MCF 10A (cell line): ENCODE measurements around the gene POLR2C. TPM values are rescaled to one million over a fixed set of nuclear protein-coding genes. Genes with fewer than 3 reads are reported as not detected.

Experiments used
- BruUV-seq: library from RNA; stranded (reverse); fragments of 400-500 nt; replicated peaks from 2 replicates; lab custom pipeline; 2021; lab: Mats Ljungman, UMichigan
- CTCF ChIA-PET: fragments of 300-600 bp; sonication (Branson Sonifier 250); formaldehyde crosslinking; extraction: SDS; loops from one replicate; lab custom pipeline; 2021; ENCODE audit warnings: antibody characterized with exemption, inconsistent platforms; lab: Yijun Ruan, JAX
- POLR2A ChIA-PET: fragments of 300-600, 350-650 bp; sonication (Branson Sonifier 250); formaldehyde crosslinking; extraction: SDS; loops from one replicate; lab custom pipeline; 2020; ENCODE audit warnings: antibody characterized with exemption, inconsistent platforms; lab: Yijun Ruan, JAX
- DNase-seq: peaks from one replicate; pipeline ENCODE4 v3.0.0-alpha.2; 2018; ENCODE audit not compliant: unreplicated experiment
- H3K27ac Mint-ChIP-seq: one replicate; pipeline ENCODE4 v1.8.0; 2022; ENCODE audit warnings: mild to moderate bottlenecking, low read depth, mixed read lengths; ENCODE audit not compliant: unreplicated experiment
- H3K27me3 Mint-ChIP-seq: one replicate; pipeline ENCODE4 v1.8.0; 2022; ENCODE audit warnings: mixed read lengths; ENCODE audit not compliant: insufficient read depth, unreplicated experiment
- H3K36me3 Mint-ChIP-seq: one replicate; pipeline ENCODE4 v1.8.0; 2022; ENCODE audit warnings: mild to moderate bottlenecking, moderate library complexity, mixed read lengths; ENCODE audit not compliant: insufficient read depth, unreplicated experiment
- H3K4me1 Mint-ChIP-seq: one replicate; pipeline ENCODE4 v1.8.0; 2022; ENCODE audit warnings: mixed read lengths; ENCODE audit not compliant: insufficient read depth, unreplicated experiment
- H3K4me3 Mint-ChIP-seq: one replicate; pipeline ENCODE4 v1.8.0; 2022; ENCODE audit warnings: mild to moderate bottlenecking, moderate library complexity, mixed read lengths; ENCODE audit not compliant: unreplicated experiment
- H3K9me3 Mint-ChIP-seq: one replicate; pipeline ENCODE4 v1.8.0; 2022; ENCODE audit warnings: mixed read lengths; ENCODE audit not compliant: unreplicated experiment
- intact Hi-C: fragments of 100-400 bp; cut with micrococcal nuclease; formaldehyde crosslinking; loops from 2 replicates; pipeline ENCODE4 v1.14.1; 2022
- total RNA-seq: library from RNA; stranded (reverse); gene quantifications from 2 replicates; pipeline ENCODE4 v1.2.3, GENCODE V29; 2022
- TF ChIP-seq, protein P1 (sequence below): fragments of 200-600 bp; IDR thresholded peaks from one replicate; pipeline ENCODE4 v1.8.0; 2022; ENCODE audit warnings: antibody characterized with exemption, mild to moderate bottlenecking; ENCODE audit not compliant: unreplicated experiment

Gene POLR2C
- total RNA-seq, 1 experiment from 2014 or later, result 44.8 TPM

DNA sequence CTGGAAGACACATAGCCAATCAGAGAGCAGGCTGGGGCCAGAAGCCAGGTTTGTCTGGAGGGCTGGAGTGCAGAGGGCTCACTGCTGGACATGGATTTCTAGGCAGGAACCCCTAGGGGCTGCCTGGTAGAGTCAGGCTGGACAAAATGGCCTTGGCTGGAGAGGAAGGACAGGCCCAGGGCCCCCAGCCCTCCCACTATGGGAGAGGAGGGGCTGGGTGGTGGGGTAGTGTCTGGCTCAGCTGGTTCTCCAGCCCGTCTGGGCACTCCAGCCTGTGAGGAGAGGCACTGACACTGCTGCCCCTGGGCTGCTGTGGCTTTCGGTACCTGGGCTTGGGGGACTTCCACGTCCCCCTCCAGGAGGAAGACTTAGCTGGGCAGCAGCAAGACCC lies 45.6 kb downstream of the POLR2C start:
- intact Hi-C loops, result no loop called here
- Mint-ChIP-seq H3K4me3 (no peak overlapping the region), H3K36me3 (peaks cover 5% of the 10 kb centered on the region), H3K27me3 (peaks cover 16% of the 10 kb centered on the region), H3K9me3 (no peaks in the 10 kb centered on the region), H3K4me1 (no peaks in the 10 kb centered on the region), H3K27ac (no peak overlapping the region)
- DNase-seq, result no peak
- CTCF ChIA-PET, result interaction anchor here (0.6 to 1.1 kb wide), 2 partner anchors 12 to 22 kb away, joined by 4 read pairs; no protein-coding TSS in a partner anchor
- TF ChIP-seq, protein P1, sequence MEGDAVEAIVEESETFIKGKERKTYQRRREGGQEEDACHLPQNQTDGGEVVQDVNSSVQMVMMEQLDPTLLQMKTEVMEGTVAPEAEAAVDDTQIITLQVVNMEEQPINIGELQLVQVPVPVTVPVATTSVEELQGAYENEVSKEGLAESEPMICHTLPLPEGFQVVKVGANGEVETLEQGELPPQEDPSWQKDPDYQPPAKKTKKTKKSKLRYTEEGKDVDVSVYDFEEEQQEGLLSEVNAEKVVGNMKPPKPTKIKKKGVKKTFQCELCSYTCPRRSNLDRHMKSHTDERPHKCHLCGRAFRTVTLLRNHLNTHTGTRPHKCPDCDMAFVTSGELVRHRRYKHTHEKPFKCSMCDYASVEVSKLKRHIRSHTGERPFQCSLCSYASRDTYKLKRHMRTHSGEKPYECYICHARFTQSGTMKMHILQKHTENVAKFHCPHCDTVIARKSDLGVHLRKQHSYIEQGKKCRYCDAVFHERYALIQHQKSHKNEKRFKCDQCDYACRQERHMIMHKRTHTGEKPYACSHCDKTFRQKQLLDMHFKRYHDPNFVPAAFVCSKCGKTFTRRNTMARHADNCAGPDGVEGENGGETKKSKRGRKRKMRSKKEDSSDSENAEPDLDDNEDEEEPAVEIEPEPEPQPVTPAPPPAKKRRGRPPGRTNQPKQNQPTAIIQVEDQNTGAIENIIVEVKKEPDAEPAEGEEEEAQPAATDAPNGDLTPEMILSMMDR, result no peak
- POLR2A ChIA-PET, result no interaction called here
- BruUV-seq, result no TSS peak

DNA sequence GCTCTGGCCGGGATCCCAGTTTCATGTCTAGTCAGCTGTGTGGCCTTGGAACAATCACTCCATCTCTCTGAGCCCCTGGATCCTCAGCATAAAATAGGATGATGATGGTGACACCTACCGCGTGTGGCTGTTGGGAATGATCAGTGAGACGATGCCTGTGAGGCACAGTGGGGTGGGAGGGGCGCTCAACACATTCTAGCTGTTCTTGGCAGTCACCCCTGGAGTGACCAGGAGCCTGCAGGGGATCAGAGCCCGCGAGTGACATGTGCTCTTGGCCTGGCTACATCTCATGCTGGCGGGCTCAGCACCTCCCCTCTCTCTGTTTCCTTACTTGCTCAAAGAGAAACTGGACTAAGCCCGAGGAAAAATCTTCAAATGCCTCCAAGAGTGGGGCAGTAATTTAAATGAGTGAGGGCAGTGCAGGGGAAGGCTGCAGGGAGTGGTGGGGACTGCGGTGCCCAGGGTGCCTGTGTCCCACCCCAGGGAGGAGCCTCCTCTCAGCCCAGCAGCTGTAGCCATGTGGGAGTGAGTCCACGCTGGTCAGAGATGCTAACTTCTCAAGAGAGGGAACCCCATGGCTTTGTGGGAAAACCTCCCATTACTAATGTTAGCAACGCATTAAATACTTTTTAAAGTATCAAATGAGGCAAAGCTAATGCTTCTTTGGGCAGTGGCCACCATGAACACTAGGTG lies 46.9 kb downstream of the POLR2C start:
- no peak for DNase-seq
- TF ChIP-seq, protein P1, result no peak
- ChIA-PET POLR2A (no interaction called here), CTCF (interaction anchor here (0.7 to 3.2 kb wide), 2 partner anchors 11 to 182 kb away, joined by 3 to 20 read pairs; no protein-coding TSS in a partner anchor)
- H3K27ac Mint-ChIP-seq, result no peak overlapping the region
- intact Hi-C loops, result no loop called here
- no TSS peak for BruUV-seq
- H3K36me3 Mint-ChIP-seq, result peaks cover 7% of the 10 kb centered on the region
- peaks cover 16% of the 10 kb centered on the region for H3K27me3 Mint-ChIP-seq
- no peak overlapping the region for H3K4me3 Mint-ChIP-seq
- no peaks in the 10 kb centered on the region for H3K4me1 Mint-ChIP-seq
- no peaks in the 10 kb centered on the region for H3K9me3 Mint-ChIP-seq

DNA sequence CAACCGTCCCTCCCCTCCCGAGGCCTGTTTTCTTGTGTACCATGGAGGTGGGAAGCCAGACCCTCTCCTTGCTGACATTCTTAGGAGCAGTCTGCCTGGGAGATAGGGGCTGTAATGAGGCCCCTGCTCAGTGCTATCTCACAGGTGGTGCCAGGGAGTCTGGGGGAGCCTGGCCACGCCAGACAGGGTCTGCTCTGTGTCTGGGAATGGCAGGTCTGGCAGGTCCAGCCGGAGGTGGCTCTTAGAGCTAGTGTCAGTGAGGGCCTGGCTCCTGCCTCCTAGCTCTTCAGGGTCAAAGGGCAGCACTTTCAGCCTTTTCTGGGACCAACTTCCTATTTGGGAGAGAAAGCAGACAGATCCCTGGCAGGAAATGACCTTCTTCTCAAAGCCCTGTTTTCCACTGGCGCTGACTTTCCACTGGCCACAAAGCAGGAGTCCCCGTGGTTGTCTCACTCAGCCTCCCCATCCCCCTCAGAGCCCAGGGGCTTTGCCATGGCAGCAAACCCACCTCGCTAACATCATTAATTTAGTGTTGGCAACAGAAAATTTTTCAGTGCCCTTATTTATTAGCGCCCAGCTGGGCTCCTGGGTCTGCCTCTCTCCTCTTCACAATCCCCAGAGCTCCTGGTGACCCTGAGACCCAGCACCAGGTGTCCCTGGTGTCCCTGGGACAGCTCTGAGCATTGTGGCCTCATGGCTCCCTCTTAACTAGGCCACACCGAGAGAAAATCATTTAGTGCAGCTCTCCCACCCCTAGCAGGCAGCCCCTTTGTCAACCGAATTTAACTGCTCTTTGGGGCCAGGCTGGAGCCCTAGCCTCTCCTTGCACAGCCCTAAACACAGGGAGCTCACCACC lies 47.8 kb downstream of the POLR2C start:
- H3K36me3 Mint-ChIP-seq, result peaks cover 7% of the 10 kb centered on the region
- no peak overlapping the region for H3K4me3 Mint-ChIP-seq
- BruUV-seq, result no TSS peak
- peaks cover 16% of the 10 kb centered on the region for H3K27me3 Mint-ChIP-seq
- ChIA-PET POLR2A (interaction anchor here (0.8 kb wide), 1 partner anchor 63 kb away, joined by 4 read pairs; the partner anchor contains the start of genes CIAPIN1 and COQ9), CTCF (interaction anchor here (0.8 to 3.2 kb wide), 2 partner anchors 10 to 246 kb away, joined by 11 to 20 read pairs; no protein-coding TSS in a partner anchor)
- H3K9me3 Mint-ChIP-seq, result no peaks in the 10 kb centered on the region
- intact Hi-C loops, result no loop called here
- no peak for DNase-seq
- no peaks in the 10 kb centered on the region for H3K4me1 Mint-ChIP-seq
- no peak overlapping the region for H3K27ac Mint-ChIP-seq
- TF ChIP-seq, protein P1, result no peak
